Epithelial cell of umbilical artery (primary cell): Measurements from ENCODE around the gene HPS4. TPM values are rescaled to one million over a fixed set of nuclear protein-coding genes. Genes with fewer than 3 reads are reported as not detected.

Experiments
- total RNA-seq: library from RNA; depleted of rRNA; stranded (reverse); fragments of >200 nt; gene quantifications from 2 replicates; pipeline ENCODE4 v1.2.3, GENCODE V29; 2014

The HPS4 gene
- total RNA-seq: 13.0 and 28.9 TPM in 2 replicates

GRCh38 chr22:26483439-26484359 lies at the start of gene HPS4, which contains the start of gene SRRD:
Gene HPS4, minus strand, starts transcription at chr22:26483783. Its CDS starts 2,021 bp downstream, at chr22:26481762.
Gene SRRD, plus strand, starts transcription at chr22:26483877. Its CDS starts 14 bp downstream, at chr22:26483891.

GRCh38 chr22:26512149-26512793 lies 28.7 kb upstream of the HPS4 start, which contains the start of gene TFIP11:
Gene TFIP11, minus strand, starts transcription at chr22:26512473. Its CDS starts 2,201 bp downstream, at chr22:26510272.

DNA sequence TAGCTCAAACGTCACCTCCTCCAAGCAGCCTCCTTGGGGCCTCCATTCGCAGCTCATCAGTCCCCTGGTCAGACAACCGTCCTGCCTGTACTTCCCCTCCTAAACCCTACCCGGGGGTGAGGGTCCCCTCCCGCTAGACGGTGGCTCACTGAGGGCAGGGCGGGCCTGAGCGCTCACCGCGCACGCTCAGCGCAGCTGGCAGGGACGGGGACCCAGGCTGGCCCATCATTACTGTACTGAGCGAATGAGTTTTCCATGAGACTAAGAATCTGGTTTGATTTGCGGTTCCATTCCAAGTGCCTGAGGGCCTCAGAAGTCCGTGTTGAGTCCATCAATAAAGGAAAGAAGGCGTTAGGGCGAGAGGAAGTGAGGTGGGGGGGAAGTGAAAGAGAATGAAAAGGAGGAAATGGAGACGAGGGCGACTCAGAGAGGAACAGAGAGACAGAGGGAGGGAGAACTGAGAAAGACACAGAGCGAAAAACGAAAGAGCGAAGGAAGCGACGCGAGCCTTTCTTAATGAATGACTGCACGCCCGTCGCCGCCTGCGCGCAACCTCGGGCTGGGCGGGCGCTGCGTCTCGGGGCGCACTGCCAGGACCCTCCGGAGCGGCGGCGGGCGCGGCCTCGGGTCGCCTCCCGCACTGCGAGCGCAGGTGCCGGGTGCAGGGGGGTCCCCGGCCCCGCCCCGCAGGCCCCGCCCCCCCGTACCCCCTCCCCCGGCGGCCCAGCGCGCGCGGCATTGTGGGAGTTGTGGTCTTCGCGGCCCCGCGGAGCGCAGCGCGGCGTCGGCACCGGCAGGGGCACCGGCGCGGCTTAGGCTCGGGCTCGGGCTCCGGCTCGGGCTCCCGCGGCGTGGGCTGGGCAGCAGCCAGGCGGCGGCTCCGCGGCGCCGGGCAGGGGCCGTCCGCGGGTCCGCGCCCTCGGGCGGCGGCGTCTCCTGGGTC lies 54.8 kb downstream of the HPS4 start, which contains the start of gene ASPHD2:
TSS of gene ASPHD2 (plus strand) at position 746 of the 943 bp plus-strand sequence. CDS start 4,356 bp downstream, outside the sequence.

Other genes with a start within 250 kb of the HPS4 start
- 9.3 and 9.4 TPM in 2 replicates for gene ASPHD2, start 54.5 kb downstream of the HPS4 start, total RNA-seq
- gene SRRD, start 94 bp upstream of the HPS4 start, total RNA-seq: 19.9 and 24.0 TPM in 2 replicates
- gene TFIP11, start 28.7 kb upstream of the HPS4 start, total RNA-seq: 49.7 and 55.2 TPM in 2 replicates
- gene TPST2, start 106.3 kb upstream of the HPS4 start, total RNA-seq: 38.7 and 60.6 TPM in 2 replicates
- gene CRYBB1, start 134.2 kb upstream of the HPS4 start, total RNA-seq: not detected in 2 replicates
- gene CRYBA4, start 138.2 kb upstream of the HPS4 start, total RNA-seq: not detected in 2 replicates
- gene MIAT, start 173.8 kb upstream of the HPS4 start, total RNA-seq: 0.32 and 0.46 TPM in 2 replicates